K562 (cell line): ENCODE data around the gene KPNA3. TPM values are rescaled to one million over a fixed set of nuclear protein-coding genes. Genes with fewer than 3 reads are reported as not detected.

Source experiments
- ATAC-seq: fragments of 200-7000 bp; cut with Tn5 transposase; 3 replicates; pipeline ENCODE4 v1.9.1; 2020; ENCODE audit warnings: moderate library complexity
- BruUV-seq: library from RNA; stranded (reverse); fragments of 400-500 nt; replicated peaks from 2 replicates; lab custom pipeline; 2021; lab: Mats Ljungman, UMichigan
- CTCF ChIA-PET: fragments of 300-600 bp; formaldehyde crosslinking; extraction: SDS; loops from one replicate; lab custom pipeline; 2021; ENCODE audit warnings: low intra/inter-chr PET ratio; lab: Yijun Ruan, JAX
- POLR2A ChIA-PET: fragments of 300-600, 350-650 bp; sonication (Branson Sonifier 250); formaldehyde crosslinking; extraction: SDS; loops from one replicate; lab custom pipeline; 2021; ENCODE audit warnings: antibody characterized with exemption, inconsistent platforms; lab: Yijun Ruan, JAX
- DNase-seq, 4 experiments: peaks; one replicate each; pipeline versions ENCODE4 v3.0.0 to v3.0.0-alpha.2; 2011 to 2018; ENCODE audit warnings: low spot score in 3 of 4, mixed read lengths in 3 of 4; ENCODE audit errors: extremely low read depth in 1 of 4
- FAIRE-seq: peaks from 2 replicates; lab custom pipeline; 2011; peaks lifted over from hg19 to GRCh38; lab: Jason Lieb, UNC
- H2AFZ ChIP-seq: 2 replicates; pipeline ENCODE4 v1.6.0; 2011; ENCODE audit warnings: low read depth, low read length, control low read depth, inconsistent platforms
- H3K27ac ChIP-seq: fragments of 200-600 bp; 3 replicates; pipeline ENCODE4 v1.8.0; 2011; ENCODE audit warnings: low read depth, mild to moderate bottlenecking, control low read depth, inconsistent platforms, low read length, moderate library complexity, mixed read lengths; ENCODE audit errors: extremely low read depth
- H3K27me3 ChIP-seq, 2 experiments: fragments of 300-600 bp in 1 of 2; 2 replicates in 1 of 2; 3 replicates in 1 of 2; pipeline versions ENCODE4 v1.6.0 to v1.8.0; 2011; ENCODE audit warnings: inconsistent platforms in 2 of 2, low read length in 2 of 2, mild to moderate bottlenecking in 1 of 2, mixed read lengths in 1 of 2, moderate library complexity in 1 of 2; ENCODE audit not compliant: control insufficient read depth in 2 of 2, insufficient read depth in 2 of 2
- H3K36me3 ChIP-seq: fragments of 300-600 bp; 3 replicates; pipeline ENCODE4 v1.8.0; 2011; ENCODE audit warnings: mild to moderate bottlenecking, low read length, inconsistent platforms; ENCODE audit not compliant: control insufficient read depth, insufficient read depth
- H3K4me1 ChIP-seq, 2 experiments: fragments of 200-600 bp in 1 of 2; replicated peaks in 1 of 2; 2 replicates in 1 of 2; 3 replicates in 1 of 2; pipeline versions ENCODE4 v1.5.1 to v1.8.0; 2011; ENCODE audit warnings: inconsistent platforms in 2 of 2, low read length in 2 of 2, mild to moderate bottlenecking in 1 of 2, mixed read lengths in 1 of 2, moderate library complexity in 1 of 2; ENCODE audit not compliant: control insufficient read depth in 2 of 2, insufficient read depth in 2 of 2
- H3K4me2 ChIP-seq: 2 replicates; pipeline ENCODE4 v1.6.1; 2011; ENCODE audit warnings: low read length, control low read depth, inconsistent platforms, mixed read lengths; ENCODE audit not compliant: insufficient read depth
- H3K4me3 ChIP-seq: fragments of 200-600 bp; sonication (generic), shearing (Covaris generic); 2 replicates; pipeline ENCODE4 v1.5.1; 2016; ENCODE audit warnings: control low read depth, inconsistent platforms
- H3K79me2 ChIP-seq: fragments of 200-600 bp; 3 replicates; pipeline ENCODE4 v1.8.0; 2011; ENCODE audit warnings: low read length, inconsistent platforms; ENCODE audit not compliant: control insufficient read depth, insufficient read depth
- H3K9ac ChIP-seq, 2 experiments: 2 replicates each; pipeline versions ENCODE4 v1.6.0 to v1.6.1; 2011; ENCODE audit warnings: low read depth in 2 of 2, low read length in 2 of 2, control low read depth in 1 of 2, inconsistent platforms in 1 of 2, mild to moderate bottlenecking in 1 of 2, mixed read lengths in 1 of 2; ENCODE audit not compliant: insufficient read depth in 1 of 2
- H3K9me1 ChIP-seq: one replicate; pipeline ENCODE4 v1.6.0; 2011; ENCODE audit warnings: inconsistent platforms, mild to moderate bottlenecking, low read length, moderate library complexity; ENCODE audit not compliant: control insufficient read depth, insufficient read depth
- H3K9me3 ChIP-seq: replicated peaks from 2 replicates; pipeline ENCODE4 v1.5.1; 2011; ENCODE audit warnings: low read depth, low read length, inconsistent platforms; ENCODE audit not compliant: control insufficient read depth, insufficient read depth
- H4K20me1 ChIP-seq: replicated peaks from 2 replicates; pipeline ENCODE4 v1.6.1; 2011; ENCODE audit warnings: low read length, inconsistent platforms, mixed read lengths; ENCODE audit not compliant: control insufficient read depth, insufficient read depth
- ETV5 ChIP-seq: sonication (generic); formaldehyde crosslinking; IDR thresholded peaks from 2 replicates; pipeline ENCODE4 v1.4.0; 2020; ENCODE audit warnings: low read depth, mild to moderate bottlenecking, missing genetic modification reagents
- WGBS: fragments of 100-300 bp; shearing (Covaris generic); methylation state at CpG from one replicate; pipeline ENCODE4 v1.1.6; 2016; ENCODE audit warnings: low coverage, mixed read lengths; ENCODE audit not compliant: insufficient coverage; ENCODE audit errors: missing lambda C conversion rate; 5-methylcytosine and 5-hydroxymethylcytosine counted together
- in situ Hi-C: fragments of 300-500 bp; cut with MboI; formaldehyde crosslinking; loops from 4 replicates; pipeline ENCODE4 v1.15.0; 2018; ENCODE audit warnings: inconsistent platforms, mixed read lengths
- intact Hi-C: fragments of 100-400 bp; cut with micrococcal nuclease; formaldehyde crosslinking; loops from 2 replicates; pipeline ENCODE4 v1.14.2; 2022
- polyA plus RNA-seq, 8 experiments: library from polyadenylated mRNA; depleted of rRNA in 4 of 8; stranded (reverse) in 5 of 8; unstranded in 3 of 8; fragments of >200 nt; fragmentation: Nextera tagmentation in 2 of 8; fragmentation: Illumina TruSeq in 1 of 8; extraction: Ambion mirVana in 2 of 8; extraction: Trizol in 1 of 8; gene quantifications; 2 replicates each; pipeline versions ENCODE4 v1.2.1 to v1.2.3, GENCODE V29; 2011 to 2014; ENCODE audit warnings: inconsistent platforms in 1 of 8, missing spikeins in 1 of 8
- total RNA-seq, 7 experiments: library from RNA; depleted of rRNA in 6 of 7; stranded (reverse); fragments of >200 nt in 6 of 7; fragmentation: Illumina TruSeq in 2 of 7; extraction: Trizol in 2 of 7; gene quantifications; 2 replicates each; pipeline versions ENCODE4 v1.2.1 to v1.2.3, GENCODE V29; 2011 to 2021; ENCODE audit warnings: low replicate concordance in 1 of 7
- TF ChIP-seq, protein P1 (sequence below): sonication (generic); formaldehyde crosslinking; IDR thresholded peaks from 2 replicates; pipeline ENCODE4 v1.8.1; 2023; ENCODE audit warnings: mild to moderate bottlenecking, missing genetic modification reagents
- TF ChIP-seq, protein P2 (sequence below): fragments of 450-650 bp; formaldehyde crosslinking; IDR thresholded peaks from 2 replicates; pipeline ENCODE4 v1.4.0; 2020; ENCODE audit warnings: mild to moderate bottlenecking, moderate library complexity
- TF ChIP-seq, protein P3 (sequence below), 2 experiments: fragments of 450-650 bp in 1 of 2; sonication (generic) in 1 of 2; formaldehyde crosslinking in 1 of 2; IDR thresholded peaks; 2 replicates each; pipeline versions ENCODE4 v1.7.1 to v1.9.0; 2016 to 2022; ENCODE audit warnings: inconsistent platforms in 1 of 2, mild to moderate bottlenecking in 1 of 2, missing genetic modification reagents in 1 of 2

The KPNA3 gene
- total and polyA plus RNA-seq, 9 of the 15 experiments (the other 6 are each of a cell fraction or from before 2014, with no cell fraction given) = 8.5 to 23.4 (median 15.7) TPM

DNA sequence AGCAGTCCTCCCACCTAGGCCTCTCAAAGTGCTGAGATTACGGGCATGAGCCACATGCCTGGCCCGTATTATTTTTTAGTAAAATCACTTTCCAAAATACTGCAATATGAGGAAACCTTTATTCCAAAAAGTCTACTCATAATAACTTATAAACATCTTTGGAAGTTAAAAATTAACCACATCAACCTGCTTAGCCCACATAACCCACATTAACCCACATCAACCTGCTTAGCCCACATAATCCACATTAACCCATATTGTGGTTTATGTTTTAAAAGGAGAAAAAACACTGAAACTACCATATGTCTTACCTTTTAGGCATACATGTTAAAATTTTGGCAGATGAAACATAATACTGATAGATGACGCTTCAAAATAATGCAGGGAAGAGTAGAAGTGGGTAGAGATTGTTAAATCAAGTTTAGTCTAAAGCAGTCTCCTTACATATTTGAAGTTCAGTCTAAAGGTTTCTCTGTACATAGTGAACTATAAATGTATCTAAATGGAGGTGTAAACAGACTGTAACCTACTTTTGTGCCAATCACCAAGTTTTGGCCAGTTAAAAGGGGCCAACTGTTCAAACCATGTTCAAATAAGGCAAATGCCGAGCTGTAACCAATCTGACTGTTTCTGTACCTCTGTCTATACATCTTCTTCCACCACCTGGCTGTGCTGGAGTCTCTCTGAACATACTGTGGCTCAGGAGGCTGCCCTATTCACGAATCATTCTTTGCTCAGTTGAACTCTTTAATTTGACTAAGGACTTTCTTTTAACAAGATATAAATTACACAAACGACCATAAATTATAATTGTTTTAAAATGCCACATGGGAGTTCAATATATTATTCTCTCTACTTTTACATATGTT lies 14.5 kb downstream of the KPNA3 start:
- Histone ChIP-seq H2AFZ (no peak overlapping the region), H3K9ac (no peak overlapping the region), H3K27me3 (no peaks in the 10 kb centered on the region), H3K9me1 (no peaks in the 10 kb centered on the region), H3K27ac (no peak overlapping the region), H3K4me3 (no peak overlapping the region), H4K20me1 (peaks cover 13% of the 10 kb centered on the region; the same call in 1 of the 2 replicates), H3K79me2 (peaks cover 84% of the 10 kb centered on the region), H3K36me3 (no peaks in the 10 kb centered on the region), H3K4me2 (no peak overlapping the region), H3K9me3 (no peaks in the 10 kb centered on the region), H3K4me1 (no peaks in the 10 kb centered on the region; a peak in 1 of 5 replicates)
- in situ Hi-C loops = no loop called here
- FAIRE-seq = no peak
- 70% methylated on average over 6 of the region's 6 CpGs for WGBS
- BruUV-seq = no TSS peak
- intact Hi-C loops = no loop called here
- TF ChIP-seq, protein P1, sequence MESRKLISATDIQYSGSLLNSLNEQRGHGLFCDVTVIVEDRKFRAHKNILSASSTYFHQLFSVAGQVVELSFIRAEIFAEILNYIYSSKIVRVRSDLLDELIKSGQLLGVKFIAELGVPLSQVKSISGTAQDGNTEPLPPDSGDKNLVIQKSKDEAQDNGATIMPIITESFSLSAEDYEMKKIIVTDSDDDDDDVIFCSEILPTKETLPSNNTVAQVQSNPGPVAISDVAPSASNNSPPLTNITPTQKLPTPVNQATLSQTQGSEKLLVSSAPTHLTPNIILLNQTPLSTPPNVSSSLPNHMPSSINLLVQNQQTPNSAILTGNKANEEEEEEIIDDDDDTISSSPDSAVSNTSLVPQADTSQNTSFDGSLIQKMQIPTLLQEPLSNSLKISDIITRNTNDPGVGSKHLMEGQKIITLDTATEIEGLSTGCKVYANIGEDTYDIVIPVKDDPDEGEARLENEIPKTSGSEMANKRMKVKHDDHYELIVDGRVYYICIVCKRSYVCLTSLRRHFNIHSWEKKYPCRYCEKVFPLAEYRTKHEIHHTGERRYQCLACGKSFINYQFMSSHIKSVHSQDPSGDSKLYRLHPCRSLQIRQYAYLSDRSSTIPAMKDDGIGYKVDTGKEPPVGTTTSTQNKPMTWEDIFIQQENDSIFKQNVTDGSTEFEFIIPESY (CRISPR knock-in tag) = no peak
- TF ChIP-seq, protein P2, sequence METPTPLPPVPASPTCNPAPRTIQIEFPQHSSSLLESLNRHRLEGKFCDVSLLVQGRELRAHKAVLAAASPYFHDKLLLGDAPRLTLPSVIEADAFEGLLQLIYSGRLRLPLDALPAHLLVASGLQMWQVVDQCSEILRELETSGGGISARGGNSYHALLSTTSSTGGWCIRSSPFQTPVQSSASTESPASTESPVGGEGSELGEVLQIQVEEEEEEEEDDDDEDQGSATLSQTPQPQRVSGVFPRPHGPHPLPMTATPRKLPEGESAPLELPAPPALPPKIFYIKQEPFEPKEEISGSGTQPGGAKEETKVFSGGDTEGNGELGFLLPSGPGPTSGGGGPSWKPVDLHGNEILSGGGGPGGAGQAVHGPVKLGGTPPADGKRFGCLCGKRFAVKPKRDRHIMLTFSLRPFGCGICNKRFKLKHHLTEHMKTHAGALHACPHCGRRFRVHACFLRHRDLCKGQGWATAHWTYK (CRISPR knock-in tag) = no peak
- TF ChIP-seq, protein P3, sequence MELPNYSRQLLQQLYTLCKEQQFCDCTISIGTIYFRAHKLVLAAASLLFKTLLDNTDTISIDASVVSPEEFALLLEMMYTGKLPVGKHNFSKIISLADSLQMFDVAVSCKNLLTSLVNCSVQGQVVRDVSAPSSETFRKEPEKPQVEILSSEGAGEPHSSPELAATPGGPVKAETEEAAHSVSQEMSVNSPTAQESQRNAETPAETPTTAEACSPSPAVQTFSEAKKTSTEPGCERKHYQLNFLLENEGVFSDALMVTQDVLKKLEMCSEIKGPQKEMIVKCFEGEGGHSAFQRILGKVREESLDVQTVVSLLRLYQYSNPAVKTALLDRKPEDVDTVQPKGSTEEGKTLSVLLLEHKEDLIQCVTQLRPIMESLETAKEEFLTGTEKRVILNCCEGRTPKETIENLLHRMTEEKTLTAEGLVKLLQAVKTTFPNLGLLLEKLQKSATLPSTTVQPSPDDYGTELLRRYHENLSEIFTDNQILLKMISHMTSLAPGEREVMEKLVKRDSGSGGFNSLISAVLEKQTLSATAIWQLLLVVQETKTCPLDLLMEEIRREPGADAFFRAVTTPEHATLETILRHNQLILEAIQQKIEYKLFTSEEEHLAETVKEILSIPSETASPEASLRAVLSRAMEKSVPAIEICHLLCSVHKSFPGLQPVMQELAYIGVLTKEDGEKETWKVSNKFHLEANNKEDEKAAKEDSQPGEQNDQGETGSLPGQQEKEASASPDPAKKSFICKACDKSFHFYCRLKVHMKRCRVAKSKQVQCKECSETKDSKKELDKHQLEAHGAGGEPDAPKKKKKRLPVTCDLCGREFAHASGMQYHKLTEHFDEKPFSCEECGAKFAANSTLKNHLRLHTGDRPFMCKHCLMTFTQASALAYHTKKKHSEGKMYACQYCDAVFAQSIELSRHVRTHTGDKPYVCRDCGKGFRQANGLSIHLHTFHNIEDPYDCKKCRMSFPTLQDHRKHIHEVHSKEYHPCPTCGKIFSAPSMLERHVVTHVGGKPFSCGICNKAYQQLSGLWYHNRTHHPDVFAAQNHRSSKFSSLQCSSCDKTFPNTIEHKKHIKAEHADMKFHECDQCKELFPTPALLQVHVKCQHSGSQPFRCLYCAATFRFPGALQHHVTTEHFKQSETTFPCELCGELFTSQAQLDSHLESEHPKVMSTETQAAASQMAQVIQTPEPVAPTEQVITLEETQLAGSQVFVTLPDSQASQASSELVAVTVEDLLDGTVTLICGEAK (IDR thresholded peaks at IDR 0.05) = no peak
- TF ChIP-seq, protein P3 (CRISPR knock-in tag; IDR thresholded peaks at IDR 0.05) = no peak
- no peak for TF ChIP-seq ETV5 (CRISPR knock-in tag)
- ChIA-PET CTCF (interaction anchor here (0.6 kb wide), 1 partner anchor 50 kb away, joined by 5 read pairs; no protein-coding TSS in a partner anchor), POLR2A (interaction anchor here (1.1 kb wide), 1 partner anchor 11 kb away, joined by 3 read pairs; no protein-coding TSS in a partner anchor)
- DNase-seq = no peak
- no peak for ATAC-seq
